ENCODE data around the gene KRT1.
"Not testable (repeated sequence)": the region's sequence is repeated elsewhere in the genome, so short reads cannot be mapped to it uniquely, and the experiment has no call there.

The KRT1 gene

GRCh38 chr12:52681526-52682380 lies 1.5 kb upstream of the KRT1 start:
- DNase-seq = peak; percentile 3

- DNase-seq = no peak
Observed at GRCh38 chr12:52679875-52680274, 332 bp downstream of the KRT1 start.

GRCh38 chr12:52677671-52678070 lies 2.5 kb downstream of the KRT1 start:
- no peak for DNase-seq

GRCh38 chr12:52677126-52677525 lies 3.1 kb downstream of the KRT1 start:
- no peak for DNase-seq

- DNase-seq = no peak
Observed at GRCh38 chr12:52676163-52676562, 4.0 kb downstream of the KRT1 start.

- no peak for DNase-seq
Observed at GRCh38 chr12:52675301-52675701, 4.9 kb downstream of the KRT1 start.

- DNase-seq = no peak
Observed at GRCh38 chr12:52674433-52674775, 5.8 kb downstream of the KRT1 start.

GRCh38 chr12:52673713-52674432 lies 6.3 kb downstream of the KRT1 start:
- no peak for DNase-seq

GRCh38 chr12:52673217-52673616 lies 7.0 kb downstream of the KRT1 start:
- DNase-seq = no peak

GRCh38 chr12:52672321-52672933 lies 7.8 kb downstream of the KRT1 start:
- no peak for DNase-seq

- DNase-seq = no peak
Observed at GRCh38 chr12:52670961-52671360, 9.2 kb downstream of the KRT1 start.

GRCh38 chr12:52670506-52670905 lies 9.7 kb downstream of the KRT1 start:
- no peak for DNase-seq

GRCh38 chr12:52669941-52670340 lies 10.3 kb downstream of the KRT1 start:
- not testable (repeated sequence) for DNase-seq

GRCh38 chr12:52669426-52669825 lies 10.8 kb downstream of the KRT1 start:
- DNase-seq = no peak

- DNase-seq = no peak
Observed at GRCh38 chr12:52667931-52668330, 12.3 kb downstream of the KRT1 start.

- DNase-seq = no peak
Observed at GRCh38 chr12:52667509-52667908, 12.7 kb downstream of the KRT1 start.

- no peak for DNase-seq
Observed at GRCh38 chr12:52666471-52666870, 13.7 kb downstream of the KRT1 start.

GRCh38 chr12:52663420-52663819 lies 16.8 kb downstream of the KRT1 start:
- DNase-seq = no peak

GRCh38 chr12:52662918-52663229 lies 17.3 kb downstream of the KRT1 start:
- no peak for DNase-seq

GRCh38 chr12:52662093-52662917 lies 17.9 kb downstream of the KRT1 start:
- no peak for DNase-seq

- DNase-seq = no peak
Observed at GRCh38 chr12:52661668-52662067, 18.5 kb downstream of the KRT1 start.

- no peak for DNase-seq
Observed at GRCh38 chr12:52660934-52661499, 19.2 kb downstream of the KRT1 start.

- no peak for DNase-seq
Observed at GRCh38 chr12:52659951-52660350, 20.3 kb downstream of the KRT1 start.

Measured in stimulated activated CD4-positive, alpha-beta T cell treated with anti-CD3 and anti-CD28 coated beads, Interleukin-12 subunit alpha, Interleukin-12 subunit beta, amount 100 ng/mL, for 4 hours (primary cell).